GM23248 (cell line): ENCODE results near the gene HSD17B11. TPM values are rescaled to one million over a fixed set of nuclear protein-coding genes. Genes with fewer than 3 reads are reported as not detected.
"Not testable (repeated sequence)": the region's sequence is repeated elsewhere in the genome, so short reads cannot be mapped to it uniquely, and the experiment has no call there.

Source experiments
- DNase-seq: peaks from one replicate; pipeline ENCODE4 v3.0.0-alpha.2; 2015
- H2AFZ ChIP-seq: fragments of 200-600 bp; sonication (generic); 2 replicates; pipeline ENCODE4 v1.6.1; 2016; ENCODE audit warnings: antibody characterized with exemption
- H3F3A ChIP-seq: fragments of 200-600 bp; sonication (generic); 2 replicates; pipeline ENCODE4 v1.6.1; 2016; ENCODE audit warnings: mild to moderate bottlenecking, antibody characterized with exemption, mixed run types; ENCODE audit not compliant: insufficient read depth
- H3K27ac ChIP-seq: fragments of 200-600 bp; sonication (generic); 2 replicates; pipeline ENCODE4 v1.5.1; 2016; ENCODE audit warnings: mild to moderate bottlenecking
- H3K27me3 ChIP-seq: fragments of 200-600 bp; sonication (generic); replicated peaks from 2 replicates; pipeline ENCODE4 v1.6.1; 2016; ENCODE audit warnings: mild to moderate bottlenecking; ENCODE audit not compliant: insufficient read depth
- H3K36me3 ChIP-seq: fragments of 200-600 bp; sonication (generic); 2 replicates; pipeline ENCODE4 v1.6.1; 2016; ENCODE audit warnings: low read depth, mild to moderate bottlenecking
- H3K4me1 ChIP-seq: fragments of 200-600 bp; sonication (generic); 2 replicates; pipeline ENCODE4 v1.6.1; 2016; ENCODE audit warnings: mild to moderate bottlenecking; ENCODE audit not compliant: insufficient read depth
- H3K4me2 ChIP-seq: fragments of 200-600 bp; sonication (generic); one replicate; pipeline ENCODE4 v1.6.1; 2016; ENCODE audit warnings: mild to moderate bottlenecking; ENCODE audit not compliant: unreplicated experiment
- H3K4me3 ChIP-seq: fragments of 200-600 bp; sonication (generic); 2 replicates; pipeline ENCODE4 v1.5.1; 2016; ENCODE audit warnings: mild to moderate bottlenecking
- H3K79me2 ChIP-seq: fragments of 200-600 bp; sonication (generic); 2 replicates; pipeline ENCODE4 v1.6.1; 2016; ENCODE audit warnings: mild to moderate bottlenecking; ENCODE audit not compliant: insufficient read depth
- H3K9ac ChIP-seq: fragments of 200-600 bp; sonication (generic); 2 replicates; pipeline ENCODE4 v1.6.1; 2016; ENCODE audit warnings: mild to moderate bottlenecking
- H3K9me2 ChIP-seq: fragments of 200-600 bp; sonication (generic); 2 replicates; pipeline ENCODE4 v1.6.1; 2016; ENCODE audit warnings: mixed run types, mild to moderate bottlenecking, moderate library complexity; ENCODE audit not compliant: insufficient read depth
- H3K9me3 ChIP-seq: fragments of 200-600 bp; sonication (generic); one replicate; pipeline ENCODE4 v1.6.1; 2017; ENCODE audit warnings: low read depth
- H4K20me1 ChIP-seq: fragments of 200-600 bp; sonication (generic); 2 replicates; pipeline ENCODE4 v1.6.0; 2016; ENCODE audit not compliant: insufficient read depth
- EZH2 ChIP-seq: fragments of 200-600 bp; sonication (generic); IDR thresholded peaks from 2 replicates; pipeline ENCODE4 v1.6.1; 2018; ENCODE audit warnings: antibody characterized with exemption, mild to moderate bottlenecking; ENCODE audit not compliant: insufficient read depth, poor library complexity, severe bottlenecking
- EZH2phosphoT487 ChIP-seq: fragments of 200-600 bp; sonication (generic); IDR thresholded peaks from 2 replicates; pipeline ENCODE4 v1.6.1; 2018; ENCODE audit warnings: antibody characterized with exemption, moderate library complexity, mild to moderate bottlenecking, low read depth; ENCODE audit not compliant: insufficient read depth
- WGBS, 2 experiments: methylation state at CpG; one replicate each; pipeline ENCODE4 v1.1.6; 2015 to 2017; ENCODE audit warnings: low lambda C conversion rate in 2 of 2, low coverage in 1 of 2; ENCODE audit errors: missing lambda C conversion rate in 2 of 2; 5-methylcytosine and 5-hydroxymethylcytosine counted together
- in situ Hi-C: fragments of 300-500 bp; cut with MboI; formaldehyde crosslinking; loops from 2 replicates; pipeline ENCODE4 v1.15.0; 2020
- polyA plus RNA-seq: library from polyadenylated mRNA; unstranded; fragments of >200 nt; fragmentation: Nextera tagmentation; extraction: Ambion mirVana; gene quantifications from 2 replicates; pipeline ENCODE4 v1.2.1, GENCODE V29; 2016
- total RNA-seq: library from RNA; depleted of rRNA; stranded (reverse); fragments of >200 nt; shearing (Covaris generic); gene quantifications from 2 replicates; pipeline ENCODE4 v1.2.3, GENCODE V29; 2014

HSD17B11 gene
- total and polyA plus RNA-seq, 2 experiments from 2014 or later: 31.1 to 37.0 TPM

GRCh38 chr4:87391576-87392054, 627 bp upstream of the HSD17B11 start:
- H3K4me2 ChIP-seq: peak overlapping the region; percentile 95
- H4K20me1 ChIP-seq: no peaks in the 10 kb centered on the region
- H3K4me3 ChIP-seq: peak overlapping the region; percentile 90
- H2AFZ ChIP-seq: peak overlapping the region; percentile 96
- in situ Hi-C loops: no loop called here
- WGBS, 2 experiments: 2% methylated on average over 16 of the region's 16 CpGs
- H3K27me3 ChIP-seq: no peaks in the 10 kb centered on the region
- H3K36me3 ChIP-seq: no peaks in the 10 kb centered on the region
- no peaks in the 10 kb centered on the region for H3K9me2 ChIP-seq
- TF ChIP-seq EZH2phosphoT487 (no peak), EZH2 (no peak)
- no peaks in the 10 kb centered on the region for H3K9me3 ChIP-seq
- peak; percentile 39 for DNase-seq
- H3K4me1 ChIP-seq: peaks cover 11% of the 10 kb centered on the region
- H3K79me2 ChIP-seq: peaks cover 41% of the 10 kb centered on the region
- H3F3A ChIP-seq: peaks cover 6% of the 10 kb centered on the region; the same call in 1 of the 2 replicates
- H3K9ac ChIP-seq: peak overlapping the region; percentile 90
- H3K27ac ChIP-seq: peak overlapping the region; percentile 83

GRCh38 chr4:87390551-87390890, 467 bp downstream of the HSD17B11 start:
- TF ChIP-seq EZH2phosphoT487 (no peak), EZH2 (no peak)
- Histone ChIP-seq H3K36me3 (no peaks in the 10 kb centered on the region), H3K27me3 (no peaks in the 10 kb centered on the region), H3K9me3 (no peaks in the 10 kb centered on the region), H3K4me3 (peak overlapping the region; percentile 90), H3K27ac (peak overlapping the region; percentile 83), H3K9me2 (no peaks in the 10 kb centered on the region), H3K4me1 (peaks cover 11% of the 10 kb centered on the region), H2AFZ (peak overlapping the region; percentile 96), H4K20me1 (no peaks in the 10 kb centered on the region), H3K79me2 (peaks cover 51% of the 10 kb centered on the region), H3K9ac (peak overlapping the region; percentile 90), H3F3A (peaks cover 6% of the 10 kb centered on the region; the same call in 1 of the 2 replicates), H3K4me2 (peak overlapping the region; percentile 91)
- in situ Hi-C loops: no loop called here
- no peak for DNase-seq

GRCh38 chr4:87390055-87390454, 933 bp downstream of the HSD17B11 start:
- H3F3A ChIP-seq, H3K36me3 ChIP-seq, H3K9me2 ChIP-seq, in situ Hi-C loops, H4K20me1 ChIP-seq, H3K27me3 ChIP-seq, DNase-seq, H3K9me3 ChIP-seq: not testable (repeated sequence)
- 87 to 91% methylated on average over 18 to 20 of the region's 20 CpGs for WGBS, 2 experiments
- peaks cover 11% of the 10 kb centered on the region for H3K4me1 ChIP-seq
- peak overlapping the region; percentile 90 for H3K4me3 ChIP-seq
- 0 out of 2 replicates have a peak overlapping the region, but pooled peaks have one; percentile 83 for H3K27ac ChIP-seq
- peak overlapping the region; percentile 96 for H2AFZ ChIP-seq
- H3K79me2 ChIP-seq: peaks cover 56% of the 10 kb centered on the region
- peak overlapping the region; percentile 90 for H3K9ac ChIP-seq
- peak overlapping the region; percentile 91 for H3K4me2 ChIP-seq

GRCh38 chr4:87388901-87389300, 2.1 kb downstream of the HSD17B11 start:
- no peak for DNase-seq
- no peak overlapping the region for H2AFZ ChIP-seq
- H3K27ac ChIP-seq: no peak overlapping the region
- no peaks in the 10 kb centered on the region for H3K27me3 ChIP-seq
- in situ Hi-C loops: no loop called here
- TF ChIP-seq EZH2 (no peak), EZH2phosphoT487 (no peak)
- H3K9me2 ChIP-seq: no peaks in the 10 kb centered on the region
- peaks cover 63% of the 10 kb centered on the region for H3K79me2 ChIP-seq
- no peaks in the 10 kb centered on the region for H3K36me3 ChIP-seq
- no peaks in the 10 kb centered on the region for H3K9me3 ChIP-seq
- peaks cover 6% of the 10 kb centered on the region; the same call in 1 of the 2 replicates for H3F3A ChIP-seq
- H3K9ac ChIP-seq: no peak overlapping the region
- no peaks in the 10 kb centered on the region for H4K20me1 ChIP-seq
- H3K4me3 ChIP-seq: no peak overlapping the region
- peaks cover 11% of the 10 kb centered on the region for H3K4me1 ChIP-seq
- WGBS, 2 experiments: 83 to 88% methylated on average over 3 of the region's 3 CpGs
- peak overlapping the region; percentile 91 for H3K4me2 ChIP-seq

- H3K79me2 ChIP-seq: peaks cover 71% of the 10 kb centered on the region
- no peaks in the 10 kb centered on the region for H3K9me2 ChIP-seq
- H3K9me3 ChIP-seq: no peaks in the 10 kb centered on the region
- no peak overlapping the region for H3K4me3 ChIP-seq
- no peak overlapping the region for H3K4me2 ChIP-seq
- 97 to 98% methylated on average over 3 of the region's 3 CpGs for WGBS, 2 experiments
- no peak overlapping the region for H3K9ac ChIP-seq
- no peaks in the 10 kb centered on the region for H3K27me3 ChIP-seq
- H3K4me1 ChIP-seq: peaks cover 11% of the 10 kb centered on the region
- TF ChIP-seq EZH2phosphoT487 (no peak), EZH2 (no peak)
- H3F3A ChIP-seq: peaks cover 6% of the 10 kb centered on the region; the same call in 1 of the 2 replicates
- H3K27ac ChIP-seq: no peak overlapping the region
- no peak overlapping the region for H2AFZ ChIP-seq
- no peak for DNase-seq
- no peaks in the 10 kb centered on the region for H4K20me1 ChIP-seq
- H3K36me3 ChIP-seq: no peaks in the 10 kb centered on the region
- in situ Hi-C loops: no loop called here
Measured at GRCh38 chr4:87387237-87387636, 3.8 kb downstream of the HSD17B11 start.

- H3K27ac ChIP-seq, H3K4me3 ChIP-seq, H3K4me2 ChIP-seq, DNase-seq, H4K20me1 ChIP-seq, H3K36me3 ChIP-seq, H3K27me3 ChIP-seq, H3K9me2 ChIP-seq, in situ Hi-C loops, H3K9me3 ChIP-seq, H3F3A ChIP-seq, H3K4me1 ChIP-seq, H2AFZ ChIP-seq, H3K9ac ChIP-seq: not testable (repeated sequence)
- H3K79me2 ChIP-seq: peaks cover 59% of the 10 kb centered on the region
- 86 to 88% methylated on average over 9 of the region's 9 CpGs for WGBS, 2 experiments
Measured at GRCh38 chr4:87384466-87385132, 6.4 kb downstream of the HSD17B11 start.
